Measurements from ENCODE around the gene ONECUT1. TPM values are rescaled to one million over a fixed set of nuclear protein-coding genes. Genes with fewer than 3 reads are reported as not detected.

The ONECUT1 gene
- total RNA-seq, 1 experiment from 2014 or later: 1.3 TPM

- Histone ChIP-seq H3K27ac (ENCODE audit: low read depth, low read length) (no peak overlapping the region), H3K4me2 (ENCODE audit: low read length) (no peak overlapping the region), H3K79me2 (ENCODE audit: insufficient read depth, low read length) (no peaks in the 10 kb centered on the region), H3K9ac (ENCODE audit: low read length) (no peak overlapping the region), H3K27me3 (ENCODE audit: insufficient read depth, low read length) (no peaks in the 10 kb centered on the region), H3K9me3 (ENCODE audit: control insufficient read depth in 1 of 2, insufficient read depth in 1 of 2, low read depth in 1 of 2, low read length in 2 of 2) (no peaks in the 10 kb centered on the region), H2AFZ (ENCODE audit: low read depth, low read length, poor library complexity, severe bottlenecking) (no peak overlapping the region), H3K36me3 (ENCODE audit: control insufficient read depth in 1 of 2, insufficient read depth in 2 of 2, low read length in 2 of 2) (no peaks in the 10 kb centered on the region), H3K4me3 (replicated peaks in 1 of 2; ENCODE audit: low read depth in 1 of 2, low read length in 2 of 2) (no peak overlapping the region), H3K9me2 (ENCODE audit: insufficient read depth) (no peaks in the 10 kb centered on the region), H4K20me1 (ENCODE audit: insufficient read depth) (no peaks in the 10 kb centered on the region), H3K4me1 (ENCODE audit: control insufficient read depth in 1 of 2, insufficient read depth in 2 of 2, low read length in 2 of 2) (no peaks in the 10 kb centered on the region)
- ATAC-seq (no peak), DNase-seq (ENCODE audit: low read depth, low spot score) (no peak)
- RAD21 ChIA-PET (ENCODE audit: low non-redundant PET in 1 of 2, low total read pairs in 2 of 2, uncharacterized antibody in 2 of 2, unreplicated experiment in 2 of 2): interaction anchor here in 1 of 2 experiments (0.7 kb wide), 1 partner anchor 400 kb away, joined by 5 read pairs; no protein-coding TSS in a partner anchor
- intact Hi-C loops (cut with micrococcal nuclease): loop anchor here (10.0 kb wide), 1 partner anchor 169 kb away; the partner anchor contains the start of gene ARPP19
- CTCF ChIA-PET: interaction anchor here (1.1 to 3.2 kb wide), 5 partner anchors 397 to 550 kb away, joined by 3 to 72 read pairs (median 4); no protein-coding TSS in a partner anchor
- POLR2A ChIA-PET: no interaction called here
- TF ChIP-seq FOSL1 (IDR thresholded peaks at IDR 0.05; ENCODE audit: low read depth): no peak
- TF ChIP-seq YY1 (IDR thresholded peaks at IDR 0.05; ENCODE audit: extremely low read depth, insufficient replicate concordance, low read depth, low read length): no peak
- BruUV-seq (replicated peaks): no TSS peak
Measured at GRCh38 chr15:52733696-52734255, 56.4 kb downstream of the ONECUT1 start.

GRCh38 chr15:52733088-52733487, 57.0 kb downstream of the ONECUT1 start:
- Histone ChIP-seq H2AFZ (ENCODE audit: low read depth, low read length, poor library complexity, severe bottlenecking) (no peak overlapping the region), H3K4me3 (replicated peaks in 1 of 2; ENCODE audit: low read depth in 1 of 2, low read length in 2 of 2) (no peak overlapping the region), H3K9me3 (ENCODE audit: control insufficient read depth in 1 of 2, insufficient read depth in 1 of 2, low read depth in 1 of 2, low read length in 2 of 2) (no peaks in the 10 kb centered on the region), H4K20me1 (ENCODE audit: insufficient read depth) (no peaks in the 10 kb centered on the region), H3K4me2 (ENCODE audit: low read length) (no peak overlapping the region), H3K27me3 (ENCODE audit: insufficient read depth, low read length) (no peaks in the 10 kb centered on the region), H3K9me2 (ENCODE audit: insufficient read depth) (no peaks in the 10 kb centered on the region), H3K79me2 (ENCODE audit: insufficient read depth, low read length) (no peaks in the 10 kb centered on the region), H3K4me1 (ENCODE audit: control insufficient read depth in 1 of 2, insufficient read depth in 2 of 2, low read length in 2 of 2) (no peaks in the 10 kb centered on the region), H3K36me3 (ENCODE audit: control insufficient read depth in 1 of 2, insufficient read depth in 2 of 2, low read length in 2 of 2) (no peaks in the 10 kb centered on the region), H3K9ac (ENCODE audit: low read length) (no peak overlapping the region), H3K27ac (ENCODE audit: low read depth, low read length) (no peak overlapping the region)
- ChIA-PET POLR2A (no interaction called here), CTCF (interaction anchor here (1.5 kb wide), 1 partner anchor 549 kb away, joined by 3 read pairs; no protein-coding TSS in a partner anchor), RAD21 (ENCODE audit: low non-redundant PET in 1 of 2, low total read pairs in 2 of 2, uncharacterized antibody in 2 of 2, unreplicated experiment in 2 of 2) (interaction anchor here in 1 of 2 experiments (0.7 kb wide), 1 partner anchor 400 kb away, joined by 5 read pairs; no protein-coding TSS in a partner anchor)
- no peak for ATAC-seq
- intact Hi-C loops (cut with micrococcal nuclease): loop anchor here (10.0 kb wide), 1 partner anchor 168 kb away; the partner anchor contains the start of gene ARPP19
- TF ChIP-seq ELF1 (IDR thresholded peaks at IDR 0.05; ENCODE audit: borderline replicate concordance, low read depth) (no peak), TCF7L2 (IDR thresholded peaks at IDR 0.05; ENCODE audit: borderline replicate concordance, extremely low read depth, insufficient read depth, insufficient read length) (no peak), FOSL1 (IDR thresholded peaks at IDR 0.05; ENCODE audit: low read depth) (no peak), ZNF274 (IDR thresholded peaks at IDR 0.05; ENCODE audit: low read depth, low read length) (no peak), EZH2phosphoT487 (IDR thresholded peaks at IDR 0.05; ENCODE audit: borderline replicate concordance) (no peak), RAD21 (IDR thresholded peaks at IDR 0.05; ENCODE audit: low read depth) (no peak), EGR1 (IDR thresholded peaks at IDR 0.05; ENCODE audit: low read depth) (no peak), ZFX (IDR thresholded peaks at IDR 0.05) (no peak), CEBPB (IDR thresholded peaks at IDR 0.05; ENCODE audit: low read depth) (no peak), POLR2AphosphoS5 (IDR thresholded peaks at IDR 0.05; ENCODE audit: low read depth, low read length) (no peak), JUND (IDR thresholded peaks at IDR 0.05) (no peak), MAX (IDR thresholded peaks at IDR 0.05) (no peak)
- no TSS peak for BruUV-seq (replicated peaks)
- no peak for DNase-seq (ENCODE audit: low read depth, low spot score)

Data from HCT116 (cell line).